ENCODE results near the gene NDUFA11.

DNA sequence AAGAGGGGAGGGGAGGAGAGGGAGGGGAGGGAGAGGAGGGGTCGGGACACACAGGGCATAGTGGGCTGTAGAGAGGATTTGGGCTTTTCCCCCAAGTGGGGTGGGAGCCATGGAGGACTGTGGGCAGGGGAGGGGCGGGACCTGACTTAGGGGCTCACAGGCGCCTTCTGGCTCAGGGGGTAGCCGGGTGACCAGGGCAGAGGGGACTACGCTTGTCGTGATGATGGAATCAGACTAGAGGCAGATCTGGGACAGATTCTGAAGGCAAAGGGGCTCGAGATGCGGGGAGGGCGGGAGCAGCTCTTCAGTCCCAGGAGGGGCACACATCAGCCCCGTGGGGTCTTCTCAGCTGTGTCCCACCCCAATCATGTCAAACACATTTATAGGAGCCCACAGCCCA lies 13.5 kb downstream of the NDUFA11 start:
- TF ChIP-seq, protein P1, sequence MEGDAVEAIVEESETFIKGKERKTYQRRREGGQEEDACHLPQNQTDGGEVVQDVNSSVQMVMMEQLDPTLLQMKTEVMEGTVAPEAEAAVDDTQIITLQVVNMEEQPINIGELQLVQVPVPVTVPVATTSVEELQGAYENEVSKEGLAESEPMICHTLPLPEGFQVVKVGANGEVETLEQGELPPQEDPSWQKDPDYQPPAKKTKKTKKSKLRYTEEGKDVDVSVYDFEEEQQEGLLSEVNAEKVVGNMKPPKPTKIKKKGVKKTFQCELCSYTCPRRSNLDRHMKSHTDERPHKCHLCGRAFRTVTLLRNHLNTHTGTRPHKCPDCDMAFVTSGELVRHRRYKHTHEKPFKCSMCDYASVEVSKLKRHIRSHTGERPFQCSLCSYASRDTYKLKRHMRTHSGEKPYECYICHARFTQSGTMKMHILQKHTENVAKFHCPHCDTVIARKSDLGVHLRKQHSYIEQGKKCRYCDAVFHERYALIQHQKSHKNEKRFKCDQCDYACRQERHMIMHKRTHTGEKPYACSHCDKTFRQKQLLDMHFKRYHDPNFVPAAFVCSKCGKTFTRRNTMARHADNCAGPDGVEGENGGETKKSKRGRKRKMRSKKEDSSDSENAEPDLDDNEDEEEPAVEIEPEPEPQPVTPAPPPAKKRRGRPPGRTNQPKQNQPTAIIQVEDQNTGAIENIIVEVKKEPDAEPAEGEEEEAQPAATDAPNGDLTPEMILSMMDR (IDR thresholded peaks at IDR 0.05; ENCODE audit: low read depth, low read length): no peak
- TF ChIP-seq POLR2A (IDR thresholded peaks at IDR 0.05; ENCODE audit: extremely low read depth, insufficient read length) (no peak), MYC (IDR thresholded peaks at IDR 0.05; ENCODE audit: low read depth, low read length) (no peak), MAX (IDR thresholded peaks at IDR 0.05; ENCODE audit: low read depth, low read length) (no peak)

Data from NB4 (cell line).